WERI-Rb-1 (cell line): ENCODE results near the gene TGFB2.

ENCODE experiments used
- DNase-seq: peaks from one replicate; pipeline ENCODE4 v3.0.0-alpha.2; 2020
- H3K27ac ChIP-seq: fragments of 250-450 bp; sonication (Bioruptor Pico); 2 replicates; pipeline ENCODE4 v1.5.1; 2020; ENCODE audit warnings: mild to moderate bottlenecking, moderate library complexity
- H3K27me3 ChIP-seq: fragments of 250-450 bp; sonication (Bioruptor Pico); 2 replicates; pipeline ENCODE4 v1.5.1; 2021; ENCODE audit warnings: mild to moderate bottlenecking, low read depth, moderate library complexity; ENCODE audit not compliant: insufficient read depth, severe bottlenecking
- H3K36me3 ChIP-seq: fragments of 250-450 bp; sonication (Bioruptor Pico); 2 replicates; pipeline ENCODE4 v1.5.1; 2020; ENCODE audit warnings: mild to moderate bottlenecking, moderate library complexity
- H3K4me3 ChIP-seq: 2 replicates; pipeline ENCODE4 v1.5.1; 2011; ENCODE audit warnings: low read depth, mild to moderate bottlenecking, control low read depth, low read length
- H3K9me3 ChIP-seq: fragments of 250-450 bp; sonication (Bioruptor Pico); 2 replicates; pipeline ENCODE4 v1.5.1; 2021; ENCODE audit warnings: mild to moderate bottlenecking, moderate library complexity; ENCODE audit not compliant: severe bottlenecking
- CTCF ChIP-seq: IDR thresholded peaks from 2 replicates; pipeline ENCODE4 v1.5.1; 2011; ENCODE audit warnings: low read depth, mild to moderate bottlenecking, control low read depth, inconsistent platforms, low read length

The TGFB2 gene

DNA sequence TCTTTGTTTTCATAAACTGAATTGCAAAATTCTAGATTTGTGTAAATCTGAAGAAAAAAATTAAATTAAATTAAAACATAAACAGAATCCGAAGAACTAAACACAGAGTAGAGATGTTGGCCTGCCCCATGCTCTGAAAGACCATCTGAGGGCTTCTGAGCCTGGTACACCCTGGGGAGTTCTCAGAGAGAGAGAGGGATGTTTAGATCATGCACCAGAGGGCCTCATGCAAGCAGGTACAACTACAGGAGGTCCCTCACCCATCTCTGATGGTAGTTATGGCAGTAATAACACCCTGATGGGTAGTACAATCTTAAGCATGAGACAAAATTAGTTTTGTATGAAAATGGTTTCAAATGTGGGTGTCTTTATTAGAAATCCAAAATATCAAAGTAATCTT lies 127.7 kb downstream of the TGFB2 start:
- no peak for DNase-seq
- no peaks in the 10 kb centered on the region for H3K36me3 ChIP-seq
- H3K27me3 ChIP-seq = no peaks in the 10 kb centered on the region
- no peak overlapping the region for H3K4me3 ChIP-seq
- H3K9me3 ChIP-seq = no peaks in the 10 kb centered on the region
- no peak for TF ChIP-seq CTCF
- H3K27ac ChIP-seq = no peak overlapping the region

DNA sequence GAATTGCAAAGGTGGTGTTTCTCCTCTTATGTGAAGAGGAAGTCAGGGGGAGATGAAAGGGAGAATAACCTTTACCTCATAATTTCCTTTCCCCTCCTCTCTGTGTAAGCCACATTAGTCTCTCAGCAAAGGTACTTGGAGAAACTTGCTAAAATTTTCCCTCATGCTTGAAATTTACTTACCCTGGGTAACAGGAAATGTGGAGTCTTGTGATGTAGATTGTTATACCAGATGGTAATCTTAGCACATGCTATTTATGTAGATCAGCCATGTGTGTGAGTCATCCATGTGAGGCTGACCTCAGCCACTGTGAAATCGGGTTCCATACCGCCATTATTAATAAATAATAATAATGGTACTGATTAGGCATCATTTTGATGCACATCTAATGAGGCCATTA lies 128.4 kb downstream of the TGFB2 start:
- no peak overlapping the region for H3K27ac ChIP-seq
- no peak for DNase-seq

DNA sequence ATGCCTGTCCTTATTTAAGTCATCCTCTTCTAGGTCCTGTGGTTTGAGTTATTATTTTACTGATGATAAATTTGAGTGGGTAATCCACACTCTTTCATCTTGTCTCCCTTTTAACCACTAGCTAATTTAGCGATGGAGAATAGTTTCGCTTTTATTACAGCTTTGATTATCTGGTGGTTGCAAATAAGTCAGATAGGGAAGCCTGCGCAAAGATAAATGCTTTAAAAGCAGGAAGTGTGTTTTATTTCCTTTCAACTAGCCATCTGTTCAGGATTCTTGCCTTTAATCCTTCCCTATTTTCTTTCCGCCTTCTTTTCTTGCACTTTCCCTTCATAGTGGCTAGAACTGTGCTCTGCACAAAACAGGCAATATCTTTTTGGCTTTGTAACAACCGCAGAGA lies 129.0 kb downstream of the TGFB2 start:
- no peak for DNase-seq
- Histone ChIP-seq H3K4me3 (no peak overlapping the region), H3K27me3 (no peaks in the 10 kb centered on the region), H3K9me3 (no peaks in the 10 kb centered on the region), H3K36me3 (no peaks in the 10 kb centered on the region), H3K27ac (no peak overlapping the region)
- no peak for TF ChIP-seq CTCF

More for the DNA sequence above, 128.4 kb downstream of the TGFB2 start:
- H3K27me3 ChIP-seq = no peaks in the 10 kb centered on the region
- no peak for TF ChIP-seq CTCF
- H3K36me3 ChIP-seq = no peaks in the 10 kb centered on the region
- H3K4me3 ChIP-seq = no peak overlapping the region
- H3K9me3 ChIP-seq = no peaks in the 10 kb centered on the region

- no peak for DNase-seq
- no peaks in the 10 kb centered on the region for H3K9me3 ChIP-seq
- no peaks in the 10 kb centered on the region for H3K27me3 ChIP-seq
- H3K4me3 ChIP-seq = no peak overlapping the region
- H3K27ac ChIP-seq = no peak overlapping the region
- TF ChIP-seq CTCF = no peak
- H3K36me3 ChIP-seq = no peaks in the 10 kb centered on the region
These were observed 130.1 kb downstream of the TGFB2 start for GRCh38 chr1:218475275-218475674.

GRCh38 chr1:218475699-218476098 lies 130.6 kb downstream of the TGFB2 start:
- TF ChIP-seq CTCF = no peak
- Histone ChIP-seq H3K9me3 (no peaks in the 10 kb centered on the region), H3K4me3 (no peak overlapping the region), H3K27me3 (no peaks in the 10 kb centered on the region), H3K27ac (no peak overlapping the region), H3K36me3 (no peaks in the 10 kb centered on the region)
- DNase-seq = no peak

DNA sequence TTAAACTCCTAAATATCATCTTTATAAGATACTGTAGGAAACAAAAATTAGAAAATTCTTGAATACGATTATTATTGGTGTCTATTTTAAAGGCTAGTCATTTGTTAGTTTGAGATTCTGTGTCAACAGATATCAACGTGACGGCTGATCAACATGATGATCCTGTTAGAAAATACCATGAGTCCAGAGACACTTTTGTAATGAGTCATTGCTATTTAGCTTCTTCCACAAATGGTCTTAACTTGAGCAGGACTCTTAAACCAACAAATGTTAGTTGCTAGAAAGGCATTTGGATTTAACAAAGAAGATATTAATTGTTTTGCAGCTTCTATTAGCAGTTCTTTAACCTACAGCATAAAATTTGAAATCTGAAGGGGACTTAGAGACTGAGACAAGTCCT lies 131.2 kb downstream of the TGFB2 start:
- H3K36me3 ChIP-seq = no peaks in the 10 kb centered on the region
- DNase-seq = no peak
- H3K27me3 ChIP-seq = no peaks in the 10 kb centered on the region
- no peak overlapping the region for H3K4me3 ChIP-seq
- TF ChIP-seq CTCF = no peak
- no peak overlapping the region for H3K27ac ChIP-seq
- H3K9me3 ChIP-seq = no peaks in the 10 kb centered on the region
